GM18505 (cell line): Measurements from ENCODE around the gene PCYT1B.
"Not testable (repeated sequence)": the region's sequence is repeated elsewhere in the genome, so short reads cannot be mapped to it uniquely, and the experiment has no call there.

ENCODE experiments used
- ATAC-seq: cut with Tn5 transposase; IDR thresholded peaks from one replicate; pipeline ENCODE4 v1.9.1; 2021; ENCODE audit not compliant: unreplicated experiment
- POLR2A ChIP-seq: IDR thresholded peaks from 4 replicates; pipeline ENCODE4 v1.6.1; 2011; ENCODE audit warnings: borderline replicate concordance; ENCODE audit not compliant: insufficient read depth, insufficient read length; ENCODE audit errors: extremely low read depth

Gene PCYT1B

DNA sequence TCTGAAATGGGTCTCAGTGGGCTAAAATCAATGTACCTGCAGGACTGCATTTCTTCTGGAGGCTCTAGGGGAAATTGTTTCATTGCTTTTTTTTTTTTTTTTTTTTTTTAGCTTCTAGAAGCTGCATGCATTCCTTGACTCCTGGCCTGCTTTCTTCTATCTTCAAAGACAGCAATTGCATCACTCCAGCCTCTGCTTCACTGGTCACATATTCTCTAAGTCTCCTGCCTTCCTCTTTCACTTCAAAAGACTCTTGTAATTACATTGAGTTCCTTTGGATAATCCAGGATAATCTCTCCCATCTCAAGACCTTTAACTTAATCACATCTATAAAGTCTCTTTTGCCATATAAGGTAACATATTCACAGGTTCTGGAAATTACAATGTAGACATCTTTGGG lies 11.3 kb upstream of the PCYT1B start:
- no peak for TF ChIP-seq POLR2A
- no peak for ATAC-seq

DNA sequence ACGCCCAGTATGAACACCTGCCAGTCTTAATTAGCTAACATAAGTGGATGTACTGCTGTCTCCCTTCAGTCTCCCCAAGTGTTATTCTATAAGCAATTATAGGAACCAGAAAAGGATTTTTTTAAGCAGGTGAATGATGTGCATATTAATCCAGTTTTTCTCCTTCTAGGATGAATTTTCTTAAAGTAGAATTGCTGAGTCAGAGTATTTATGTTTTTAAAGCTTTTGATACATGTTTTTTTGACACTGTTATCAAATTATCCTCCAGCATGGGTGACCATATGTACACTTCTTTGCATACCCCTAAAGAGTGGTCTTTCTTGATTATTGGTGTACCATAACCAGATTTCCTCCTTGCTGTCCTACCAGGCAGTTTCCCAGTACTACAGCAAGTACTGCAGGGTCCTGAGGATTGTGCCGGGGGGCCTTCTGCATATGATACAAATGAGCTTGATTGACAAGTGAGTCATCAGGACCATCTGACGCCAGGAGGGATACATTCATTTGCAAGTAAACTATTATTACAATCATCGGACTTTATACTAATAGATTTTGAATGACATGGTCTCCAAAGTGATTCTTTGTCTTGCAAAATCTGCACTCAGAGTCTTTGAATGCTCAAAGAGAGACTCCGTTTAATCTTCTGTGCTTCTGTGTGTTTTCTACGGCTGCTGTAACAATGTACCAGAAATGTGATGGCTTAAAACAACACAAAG lies 10.7 kb upstream of the PCYT1B start:
- no peak for ATAC-seq
- TF ChIP-seq POLR2A, result no peak

GRCh38 chrX:24655679-24656078 lies 8.5 kb upstream of the PCYT1B start:
- ATAC-seq, result not testable (repeated sequence)

DNA sequence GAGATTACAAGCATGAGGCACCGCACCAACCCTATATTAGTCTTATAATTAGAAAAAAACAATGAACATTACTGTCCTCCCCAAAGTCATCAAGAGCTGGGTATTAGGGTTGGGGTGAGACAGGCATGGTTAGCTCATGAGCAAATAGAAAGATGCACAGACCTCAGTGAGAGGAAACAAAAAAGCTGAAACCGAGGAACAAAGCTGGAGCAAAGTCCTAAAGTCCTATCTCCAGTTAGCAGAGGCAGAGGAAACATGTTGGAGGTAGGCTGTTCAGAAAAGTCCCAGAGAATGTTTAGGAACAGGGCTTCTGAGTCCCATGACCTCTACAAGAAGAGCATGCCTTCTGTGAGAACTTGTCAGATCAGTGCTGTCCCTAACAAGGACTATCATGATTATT lies 4.6 kb upstream of the PCYT1B start:
- ATAC-seq, result no peak

DNA sequence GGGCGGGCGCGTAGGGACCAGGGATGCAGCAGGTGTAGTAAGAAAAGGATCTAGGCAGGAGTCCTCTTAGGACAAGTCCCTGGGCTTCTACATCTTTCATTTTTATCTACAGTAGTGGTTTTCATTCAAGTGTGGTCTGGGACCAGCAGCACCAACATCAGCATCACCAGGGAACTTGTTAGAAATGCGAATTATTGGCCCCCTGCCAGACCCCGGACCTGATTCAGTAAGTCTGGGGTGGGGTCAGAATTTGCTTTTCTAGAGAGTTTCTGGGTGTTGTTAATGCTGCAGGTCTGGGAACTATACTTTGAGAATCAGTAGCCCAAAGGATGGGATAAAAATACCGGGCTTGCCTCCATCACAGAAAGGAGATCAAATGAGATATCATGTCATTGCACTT lies 1.3 kb upstream of the PCYT1B start:
- ATAC-seq, result no peak
- TF ChIP-seq POLR2A, result no peak

More for the DNA sequence above, 4.6 kb upstream of the PCYT1B start:
- no peak for TF ChIP-seq POLR2A

DNA sequence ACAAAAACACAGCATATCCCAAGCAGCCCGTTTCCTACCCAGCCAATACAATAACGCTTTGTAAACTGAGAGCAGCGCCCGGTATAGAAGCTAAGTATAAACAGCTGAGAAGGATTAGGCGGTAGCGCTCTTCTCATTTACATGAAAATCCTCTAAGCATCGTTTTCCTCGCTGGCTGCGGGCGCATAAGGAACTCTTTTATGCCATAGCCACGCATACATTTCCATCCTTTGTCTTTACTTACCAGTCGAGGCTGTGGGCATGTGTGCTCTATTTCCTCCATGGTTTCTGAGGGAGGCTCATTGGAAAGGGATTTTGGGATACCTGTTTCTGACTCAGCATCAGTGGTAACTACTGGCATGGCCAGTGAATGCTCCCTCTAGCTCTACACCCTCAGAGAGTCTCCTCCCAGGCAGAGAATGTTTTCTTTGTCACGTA lies 383 bp downstream of the PCYT1B start:
- no peak for TF ChIP-seq POLR2A
- ATAC-seq, result peak; percentile 24

DNA sequence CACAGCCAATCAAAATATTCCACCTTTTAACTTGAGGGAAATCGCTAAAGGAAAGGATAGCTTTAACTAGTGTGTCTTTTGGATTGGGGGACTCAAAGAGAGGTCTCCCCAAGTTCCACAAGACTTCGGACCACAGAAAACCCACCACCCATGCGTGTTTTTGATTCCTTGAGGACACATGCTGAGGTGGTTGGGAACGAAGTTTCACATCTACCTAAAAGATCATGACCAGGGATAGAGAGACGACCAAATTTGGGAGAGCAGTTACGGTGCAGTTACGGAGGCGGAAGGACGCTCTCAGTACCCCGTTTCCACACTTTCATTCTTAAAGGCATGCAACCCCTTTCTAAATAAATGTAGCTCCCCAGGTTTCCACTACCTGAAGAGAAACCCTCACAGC lies 1.1 kb downstream of the PCYT1B start:
- TF ChIP-seq POLR2A, result no peak
- no peak for ATAC-seq

GRCh38 chrX:24643116-24643515 lies 4.0 kb downstream of the PCYT1B start:
- no peak for TF ChIP-seq POLR2A
- ATAC-seq, result no peak

DNA sequence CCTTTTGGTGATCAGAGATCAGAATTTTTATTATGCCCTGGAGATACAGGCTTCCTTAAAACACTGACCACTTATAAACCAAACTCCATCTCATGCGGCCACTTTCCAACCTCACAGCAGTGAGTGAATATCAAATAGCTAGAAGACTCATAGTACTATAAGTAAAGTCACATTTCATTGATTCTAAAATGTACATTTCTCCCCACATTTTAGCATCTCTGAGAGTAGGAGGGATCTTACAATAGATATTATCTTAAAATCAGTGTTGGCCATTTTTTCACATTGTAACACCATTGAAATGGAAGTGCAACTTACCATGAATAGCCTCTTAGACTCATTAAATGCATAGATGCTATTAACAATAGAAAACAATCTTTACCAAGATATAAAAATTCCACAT lies 17.4 kb downstream of the PCYT1B start:
- ATAC-seq, result no peak
- TF ChIP-seq POLR2A, result no peak

- TF ChIP-seq POLR2A, result no peak
- no peak for ATAC-seq
Measured at GRCh38 chrX:24619647-24620046, 27.5 kb downstream of the PCYT1B start.

DNA sequence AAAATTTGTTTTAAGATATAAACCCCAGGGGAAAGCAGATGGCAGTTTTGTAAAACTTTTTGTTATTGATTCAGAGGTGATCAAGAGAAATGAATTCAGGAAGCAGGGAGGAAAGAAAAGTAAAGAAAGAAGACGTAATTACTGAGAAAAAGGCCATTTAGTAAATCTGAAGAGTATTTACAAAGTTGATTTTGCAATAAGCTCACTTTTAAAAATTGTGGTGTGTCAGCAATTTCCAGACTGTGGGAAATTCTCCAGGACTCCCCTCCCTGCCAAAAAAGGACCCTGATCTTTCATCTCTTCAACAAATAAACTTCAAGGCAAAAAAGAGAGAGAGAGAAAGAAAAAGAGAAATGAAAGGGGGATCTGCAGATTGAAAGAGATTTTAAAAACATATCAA lies 36.6 kb downstream of the PCYT1B start:
- no peak for TF ChIP-seq POLR2A
- ATAC-seq, result no peak

DNA sequence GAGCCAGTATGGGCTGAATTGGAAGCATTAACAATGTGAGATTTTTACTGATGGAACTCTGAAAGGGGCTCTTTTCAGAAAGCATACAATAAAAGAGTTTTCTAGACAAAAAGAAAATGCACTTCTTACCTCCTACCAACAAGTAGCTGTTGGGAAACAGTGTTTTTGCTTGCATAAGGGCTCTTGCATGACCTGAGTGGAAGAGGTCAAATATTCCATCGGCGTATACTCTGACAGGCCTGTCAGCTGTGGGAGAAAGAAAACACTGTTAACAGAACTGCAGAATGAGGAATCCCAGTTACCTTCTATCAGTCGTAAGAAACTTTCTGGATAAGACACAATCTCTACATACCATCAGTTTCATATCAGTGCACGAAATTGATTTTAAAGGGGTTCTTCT lies 39.5 kb downstream of the PCYT1B start:
- TF ChIP-seq POLR2A, result no peak
- ATAC-seq, result no peak

DNA sequence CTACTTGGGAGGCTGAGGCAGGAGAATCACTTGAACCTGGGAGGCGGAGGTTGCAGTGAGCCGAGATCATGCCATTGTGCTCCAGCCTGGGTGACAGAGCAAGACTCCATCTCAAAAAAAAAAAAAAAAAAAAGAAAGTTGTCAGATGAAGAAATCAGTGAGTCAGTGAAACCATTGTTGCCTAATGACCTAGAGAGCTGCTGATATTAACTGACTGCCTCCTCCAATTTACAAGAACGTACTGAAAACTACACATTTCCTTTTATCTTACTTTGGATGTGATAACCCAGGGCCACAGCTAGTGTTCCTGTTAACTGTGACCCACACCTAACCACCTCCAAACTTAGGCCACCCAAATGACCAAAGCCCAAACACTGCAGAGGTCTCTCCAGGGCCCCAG lies 41.2 kb downstream of the PCYT1B start:
- ATAC-seq, result not testable (repeated sequence)

DNA sequence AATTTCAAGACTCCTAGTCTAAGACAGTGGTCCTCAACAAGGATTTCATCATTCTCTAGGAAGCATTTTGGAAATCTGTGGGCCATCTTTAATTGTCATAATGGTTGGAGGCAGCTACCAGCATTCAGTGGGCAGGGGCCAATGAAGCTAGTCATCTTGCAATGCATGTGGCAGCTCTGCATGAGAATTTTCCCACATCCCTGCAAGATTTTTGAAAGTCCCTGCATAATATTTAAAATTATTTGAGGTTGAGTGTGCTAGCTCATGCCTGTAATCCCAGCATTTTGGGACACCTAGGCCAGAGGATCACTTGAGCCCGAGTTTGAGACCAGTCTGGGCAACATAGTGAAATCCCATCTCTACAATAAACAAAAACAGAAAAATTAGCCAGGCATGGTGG lies 44.0 kb downstream of the PCYT1B start:
- no peak for ATAC-seq
- no peak for TF ChIP-seq POLR2A

- TF ChIP-seq POLR2A, result no peak
- no peak for ATAC-seq
Measured at GRCh38 chrX:24601858-24602257, 45.3 kb downstream of the PCYT1B start.
